ENCODE measurements around the gene LRFN5.

- no peak for TF ChIP-seq POLR2A (IDR thresholded peaks at IDR 0.05; ENCODE audit: extremely low read depth, insufficient read length)
- TF ChIP-seq CTCF (IDR thresholded peaks at IDR 0.05; ENCODE audit: low read depth, low read length), result no peak
- no peak for TF ChIP-seq MAX (IDR thresholded peaks at IDR 0.05; ENCODE audit: low read depth, low read length)
- TF ChIP-seq MYC (IDR thresholded peaks at IDR 0.05; ENCODE audit: low read depth, low read length), result no peak
These were observed 292.7 kb downstream of the LRFN5 start for GRCh38 chr14:41899416-41899815.
